Measurements from ENCODE around the gene SMG7.

Gene SMG7

GRCh38 chr1:183576537-183576936 lies 104.2 kb downstream of the SMG7 start:
- no peak for TF ChIP-seq CTCF (IDR thresholded peaks at IDR 0.05; ENCODE audit: low read depth, low read length)
- TF ChIP-seq MYC (IDR thresholded peaks at IDR 0.05; ENCODE audit: low read depth, low read length) = no peak
- no peak for TF ChIP-seq MAX (IDR thresholded peaks at IDR 0.05; ENCODE audit: low read depth, low read length)
- no peak for TF ChIP-seq POLR2A (IDR thresholded peaks at IDR 0.05; ENCODE audit: extremely low read depth, insufficient read length)
- H3K4me3 ChIP-seq (ENCODE audit: low read depth, low read length) = no peak overlapping the region
- no peak for DNase-seq (ENCODE audit: low read depth)

GRCh38 chr1:183577897-183578465 lies 105.7 kb downstream of the SMG7 start:
- DNase-seq (ENCODE audit: low read depth) = no peak
- TF ChIP-seq MYC (IDR thresholded peaks at IDR 0.05; ENCODE audit: low read depth, low read length) (no peak), CTCF (IDR thresholded peaks at IDR 0.05; ENCODE audit: low read depth, low read length) (no peak), MAX (IDR thresholded peaks at IDR 0.05; ENCODE audit: low read depth, low read length) (no peak), POLR2A (IDR thresholded peaks at IDR 0.05; ENCODE audit: extremely low read depth, insufficient read length) (no peak)
- no peak overlapping the region for H3K4me3 ChIP-seq (ENCODE audit: low read depth, low read length)

- no peak for DNase-seq (ENCODE audit: low read depth)
- H3K4me3 ChIP-seq (ENCODE audit: low read depth, low read length) = no peak overlapping the region
- TF ChIP-seq POLR2A (IDR thresholded peaks at IDR 0.05; ENCODE audit: extremely low read depth, insufficient read length) (no peak), MAX (IDR thresholded peaks at IDR 0.05; ENCODE audit: low read depth, low read length) (no peak), CTCF (IDR thresholded peaks at IDR 0.05; ENCODE audit: low read depth, low read length) (no peak), MYC (IDR thresholded peaks at IDR 0.05; ENCODE audit: low read depth, low read length) (no peak)
Measured at GRCh38 chr1:183578856-183579255, 106.6 kb downstream of the SMG7 start.

GRCh38 chr1:183580281-183580682 lies 108.0 kb downstream of the SMG7 start:
- DNase-seq (ENCODE audit: low read depth) = peak; percentile 68
- no peak overlapping the region for H3K4me3 ChIP-seq (ENCODE audit: low read depth, low read length)
- TF ChIP-seq CTCF (IDR thresholded peaks at IDR 0.05; ENCODE audit: low read depth, low read length) (peak; percentile 21), MAX (IDR thresholded peaks at IDR 0.05; ENCODE audit: low read depth, low read length) (peak; percentile 37; the same call in 1 of the 2 replicates), MYC (IDR thresholded peaks at IDR 0.05; ENCODE audit: low read depth, low read length) (no peak)

- TF ChIP-seq MYC (IDR thresholded peaks at IDR 0.05; ENCODE audit: low read depth, low read length) = no peak
- TF ChIP-seq CTCF (IDR thresholded peaks at IDR 0.05; ENCODE audit: low read depth, low read length) = no peak
- no peak for TF ChIP-seq MAX (IDR thresholded peaks at IDR 0.05; ENCODE audit: low read depth, low read length)
- TF ChIP-seq POLR2A (IDR thresholded peaks at IDR 0.05; ENCODE audit: extremely low read depth, insufficient read length) = no peak
- H3K4me3 ChIP-seq (ENCODE audit: low read depth, low read length) = no peak overlapping the region
- DNase-seq (ENCODE audit: low read depth) = no peak
Measured at GRCh38 chr1:183582021-183582713, 109.9 kb downstream of the SMG7 start.

All from NB4 (cell line).